ENCODE data around the gene ANK2.

ANK2 gene

DNA sequence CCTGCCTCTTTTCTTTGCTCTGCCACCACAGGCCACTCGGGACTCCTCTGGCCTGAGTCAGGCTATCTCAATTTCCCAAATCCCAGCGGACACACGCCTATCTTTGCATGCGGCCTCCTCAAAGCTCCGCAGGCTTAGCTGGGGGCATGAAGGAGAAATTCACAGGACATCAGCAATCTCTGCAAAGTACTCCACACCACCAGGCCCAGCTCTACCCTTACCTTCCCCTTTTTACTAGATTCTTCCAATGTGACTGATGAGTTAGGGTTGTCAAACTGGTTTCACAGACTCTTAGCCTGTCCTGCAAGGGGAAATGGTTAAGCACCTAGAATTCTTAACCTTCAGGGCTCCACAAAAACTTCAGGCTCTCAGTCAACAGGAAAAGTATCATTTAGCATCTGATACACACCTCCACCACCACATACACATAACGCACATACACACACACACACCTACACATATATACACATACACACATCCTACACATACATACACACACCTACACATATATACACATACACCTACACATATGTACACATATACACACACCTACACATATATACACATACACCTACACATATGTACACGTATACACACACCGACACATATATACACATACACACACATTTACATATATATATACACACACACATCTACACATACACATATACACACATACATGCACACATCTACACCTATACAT is 349.1 kb downstream of the ANK2 start:
- H3K9me2 ChIP-seq (replicated peaks; ENCODE audit: low read depth, low read length), result no peaks in the 10 kb centered on the region
- no peaks in the 10 kb centered on the region for H4K20me1 ChIP-seq (ENCODE audit: insufficient read depth, low read length, poor library complexity, severe bottlenecking)
- H3K9ac ChIP-seq (ENCODE audit: low read depth, low read length, poor library complexity, severe bottlenecking), result no peak overlapping the region
- no peak overlapping the region for H3K4me2 ChIP-seq (ENCODE audit: low read depth, low read length, poor library complexity, severe bottlenecking)
- no peaks in the 10 kb centered on the region for H3K36me3 ChIP-seq (ENCODE audit: insufficient read depth, low read length)
- H3K79me2 ChIP-seq (ENCODE audit: insufficient read depth, low read length), result no peaks in the 10 kb centered on the region
- no peaks in the 10 kb centered on the region for H3K27me3 ChIP-seq (ENCODE audit: insufficient read depth, low read length, poor library complexity, severe bottlenecking)
- no peak overlapping the region for H3K4me3 ChIP-seq (ENCODE audit: low read length, poor library complexity, severe bottlenecking)
- no peaks in the 10 kb centered on the region for H3K9me3 ChIP-seq (ENCODE audit: insufficient read depth, low read depth, low read length)
- H3K4me1 ChIP-seq (ENCODE audit: insufficient read depth, low read length, poor library complexity, severe bottlenecking), result peaks cover 7% of the 10 kb centered on the region
- no peaks in the 10 kb centered on the region for H3F3A ChIP-seq (ENCODE audit: low read depth)
- H2AFZ ChIP-seq (ENCODE audit: low read length), result no peak overlapping the region
- no peak for TF ChIP-seq EZH2phosphoT487 (IDR thresholded peaks at IDR 0.05; ENCODE audit: borderline replicate concordance)
- TF ChIP-seq, protein P1, sequence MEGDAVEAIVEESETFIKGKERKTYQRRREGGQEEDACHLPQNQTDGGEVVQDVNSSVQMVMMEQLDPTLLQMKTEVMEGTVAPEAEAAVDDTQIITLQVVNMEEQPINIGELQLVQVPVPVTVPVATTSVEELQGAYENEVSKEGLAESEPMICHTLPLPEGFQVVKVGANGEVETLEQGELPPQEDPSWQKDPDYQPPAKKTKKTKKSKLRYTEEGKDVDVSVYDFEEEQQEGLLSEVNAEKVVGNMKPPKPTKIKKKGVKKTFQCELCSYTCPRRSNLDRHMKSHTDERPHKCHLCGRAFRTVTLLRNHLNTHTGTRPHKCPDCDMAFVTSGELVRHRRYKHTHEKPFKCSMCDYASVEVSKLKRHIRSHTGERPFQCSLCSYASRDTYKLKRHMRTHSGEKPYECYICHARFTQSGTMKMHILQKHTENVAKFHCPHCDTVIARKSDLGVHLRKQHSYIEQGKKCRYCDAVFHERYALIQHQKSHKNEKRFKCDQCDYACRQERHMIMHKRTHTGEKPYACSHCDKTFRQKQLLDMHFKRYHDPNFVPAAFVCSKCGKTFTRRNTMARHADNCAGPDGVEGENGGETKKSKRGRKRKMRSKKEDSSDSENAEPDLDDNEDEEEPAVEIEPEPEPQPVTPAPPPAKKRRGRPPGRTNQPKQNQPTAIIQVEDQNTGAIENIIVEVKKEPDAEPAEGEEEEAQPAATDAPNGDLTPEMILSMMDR (conservative IDR thresholded peaks at IDR 0.05; ENCODE audit: low read length), result no peak

DNA sequence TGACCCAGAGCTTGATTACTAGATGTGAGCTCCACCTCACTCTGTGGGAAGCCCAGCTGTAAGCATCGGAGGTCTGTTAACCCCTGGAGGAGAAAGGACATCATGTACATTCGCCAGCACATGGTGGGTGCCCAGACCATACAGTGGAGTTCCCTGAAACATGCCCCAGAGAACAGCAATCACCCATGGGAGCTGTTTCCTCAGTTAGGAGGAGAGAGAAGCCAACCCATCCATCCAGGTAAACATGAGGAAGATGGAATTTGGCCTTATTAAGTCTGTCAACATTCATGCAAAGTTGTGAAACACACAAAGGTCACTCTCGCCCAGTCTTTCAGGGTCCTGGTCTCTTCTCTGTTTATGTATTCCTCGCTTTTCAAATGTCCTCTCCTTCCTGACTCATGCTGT is 354.7 kb downstream of the ANK2 start:
- H4K20me1 ChIP-seq (ENCODE audit: insufficient read depth, low read length, poor library complexity, severe bottlenecking), result no peaks in the 10 kb centered on the region
- no peaks in the 10 kb centered on the region for H3K36me3 ChIP-seq (ENCODE audit: insufficient read depth, low read length)
- H3K79me2 ChIP-seq (ENCODE audit: insufficient read depth, low read length), result no peaks in the 10 kb centered on the region
- no peaks in the 10 kb centered on the region for H3F3A ChIP-seq (ENCODE audit: low read depth)
- H3K4me1 ChIP-seq (ENCODE audit: insufficient read depth, low read length, poor library complexity, severe bottlenecking), result no peaks in the 10 kb centered on the region
- no peak overlapping the region for H3K9ac ChIP-seq (ENCODE audit: low read depth, low read length, poor library complexity, severe bottlenecking)
- no peak for TF ChIP-seq EZH2phosphoT487 (IDR thresholded peaks at IDR 0.05; ENCODE audit: borderline replicate concordance)
- TF ChIP-seq, protein P1 (conservative IDR thresholded peaks at IDR 0.05; ENCODE audit: low read length), result no peak
- H3K9me2 ChIP-seq (replicated peaks; ENCODE audit: low read depth, low read length), result no peaks in the 10 kb centered on the region
- no peaks in the 10 kb centered on the region for H3K27me3 ChIP-seq (ENCODE audit: insufficient read depth, low read length, poor library complexity, severe bottlenecking)
- H2AFZ ChIP-seq (ENCODE audit: low read length), result no peak overlapping the region
- H3K4me2 ChIP-seq (ENCODE audit: low read depth, low read length, poor library complexity, severe bottlenecking), result no peak overlapping the region
- H3K9me3 ChIP-seq (ENCODE audit: insufficient read depth, low read depth, low read length), result no peaks in the 10 kb centered on the region
- H3K4me3 ChIP-seq (ENCODE audit: low read length, poor library complexity, severe bottlenecking), result no peak overlapping the region

DNA sequence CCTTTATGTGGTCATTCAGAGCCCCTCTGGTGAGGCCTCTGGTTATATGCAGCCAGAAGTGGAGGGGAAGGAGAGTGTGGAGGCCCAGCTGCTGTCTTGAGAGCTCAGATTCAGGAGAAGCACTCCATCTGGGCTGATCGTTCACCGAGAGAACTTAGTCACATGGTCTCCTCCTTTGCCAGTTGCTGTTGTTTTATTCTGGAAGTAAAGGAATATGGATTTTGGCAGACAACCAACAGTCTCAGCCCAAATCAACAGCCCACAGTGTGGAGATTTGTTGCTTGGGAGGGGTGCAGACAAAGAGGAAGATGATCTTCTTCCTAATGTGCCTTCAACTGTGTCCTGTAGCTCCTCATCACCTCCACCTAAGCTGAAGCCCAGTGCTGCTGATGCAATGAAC is 355.4 kb downstream of the ANK2 start:
- Histone ChIP-seq H3K27me3 (ENCODE audit: insufficient read depth, low read length, poor library complexity, severe bottlenecking) (no peaks in the 10 kb centered on the region), H2AFZ (ENCODE audit: low read length) (no peak overlapping the region), H3K9ac (ENCODE audit: low read depth, low read length, poor library complexity, severe bottlenecking) (no peak overlapping the region), H3K79me2 (ENCODE audit: insufficient read depth, low read length) (no peaks in the 10 kb centered on the region), H3K4me3 (ENCODE audit: low read length, poor library complexity, severe bottlenecking) (no peak overlapping the region), H3K9me2 (replicated peaks; ENCODE audit: low read depth, low read length) (no peaks in the 10 kb centered on the region), H4K20me1 (ENCODE audit: insufficient read depth, low read length, poor library complexity, severe bottlenecking) (no peaks in the 10 kb centered on the region), H3K4me1 (ENCODE audit: insufficient read depth, low read length, poor library complexity, severe bottlenecking) (no peaks in the 10 kb centered on the region), H3K36me3 (ENCODE audit: insufficient read depth, low read length) (no peaks in the 10 kb centered on the region), H3F3A (ENCODE audit: low read depth) (no peaks in the 10 kb centered on the region), H3K9me3 (ENCODE audit: insufficient read depth, low read depth, low read length) (no peaks in the 10 kb centered on the region), H3K4me2 (ENCODE audit: low read depth, low read length, poor library complexity, severe bottlenecking) (no peak overlapping the region)
- TF ChIP-seq, protein P1 (conservative IDR thresholded peaks at IDR 0.05; ENCODE audit: low read length), result no peak
- no peak for TF ChIP-seq EZH2phosphoT487 (IDR thresholded peaks at IDR 0.05; ENCODE audit: borderline replicate concordance)

All from Loucy (cell line).